Measurements from ENCODE around the gene TMEM131.

TMEM131 gene

GRCh38 chr2:97742381-97742847 lies 253.3 kb downstream of the TMEM131 start:
- no peak for DNase-seq (ENCODE audit: insufficient read length, low spot score)
- TF ChIP-seq CTCF (IDR thresholded peaks at IDR 0.05; ENCODE audit: insufficient read depth, missing control alignments), result no peak
- no peak for FAIRE-seq

- no peak for FAIRE-seq
- DNase-seq (ENCODE audit: insufficient read length, low spot score), result no peak
- TF ChIP-seq CTCF (IDR thresholded peaks at IDR 0.05; ENCODE audit: insufficient read depth, missing control alignments), result no peak
Observed at GRCh38 chr2:97741686-97742085, 254.1 kb downstream of the TMEM131 start.

- no peak for TF ChIP-seq CTCF (IDR thresholded peaks at IDR 0.05; ENCODE audit: insufficient read depth, missing control alignments)
- DNase-seq (ENCODE audit: insufficient read length, low spot score) (no peak), FAIRE-seq (no peak)
Observed at GRCh38 chr2:97741251-97741650, 254.5 kb downstream of the TMEM131 start.

GRCh38 chr2:97740590-97741182 lies 255.1 kb downstream of the TMEM131 start:
- DNase-seq (ENCODE audit: insufficient read length, low spot score) (peak; percentile 70), FAIRE-seq (no peak)
- TF ChIP-seq CTCF (IDR thresholded peaks at IDR 0.05; ENCODE audit: insufficient read depth, missing control alignments), result peak; percentile 51

GRCh38 chr2:97739893-97740245 lies 255.9 kb downstream of the TMEM131 start:
- no peak for TF ChIP-seq CTCF (IDR thresholded peaks at IDR 0.05; ENCODE audit: insufficient read depth, missing control alignments)
- DNase-seq (ENCODE audit: insufficient read length, low spot score) (no peak), FAIRE-seq (no peak)

GRCh38 chr2:97739020-97739892 lies 256.5 kb downstream of the TMEM131 start:
- FAIRE-seq, result no peak
- no peak for DNase-seq (ENCODE audit: insufficient read length, low spot score)
- TF ChIP-seq CTCF (IDR thresholded peaks at IDR 0.05; ENCODE audit: insufficient read depth, missing control alignments), result no peak

Data from D721Med (cell line).